ENCODE results near the gene DCLRE1C. TPM values are rescaled to one million over a fixed set of nuclear protein-coding genes. Genes with fewer than 3 reads are reported as not detected.

DCLRE1C gene
- total and polyA plus RNA-seq, 9 of the 15 experiments (the other 6 are each of a cell fraction or from before 2014, with no cell fraction given), result 8.8 to 22.2 (median 13.9) TPM

DNA sequence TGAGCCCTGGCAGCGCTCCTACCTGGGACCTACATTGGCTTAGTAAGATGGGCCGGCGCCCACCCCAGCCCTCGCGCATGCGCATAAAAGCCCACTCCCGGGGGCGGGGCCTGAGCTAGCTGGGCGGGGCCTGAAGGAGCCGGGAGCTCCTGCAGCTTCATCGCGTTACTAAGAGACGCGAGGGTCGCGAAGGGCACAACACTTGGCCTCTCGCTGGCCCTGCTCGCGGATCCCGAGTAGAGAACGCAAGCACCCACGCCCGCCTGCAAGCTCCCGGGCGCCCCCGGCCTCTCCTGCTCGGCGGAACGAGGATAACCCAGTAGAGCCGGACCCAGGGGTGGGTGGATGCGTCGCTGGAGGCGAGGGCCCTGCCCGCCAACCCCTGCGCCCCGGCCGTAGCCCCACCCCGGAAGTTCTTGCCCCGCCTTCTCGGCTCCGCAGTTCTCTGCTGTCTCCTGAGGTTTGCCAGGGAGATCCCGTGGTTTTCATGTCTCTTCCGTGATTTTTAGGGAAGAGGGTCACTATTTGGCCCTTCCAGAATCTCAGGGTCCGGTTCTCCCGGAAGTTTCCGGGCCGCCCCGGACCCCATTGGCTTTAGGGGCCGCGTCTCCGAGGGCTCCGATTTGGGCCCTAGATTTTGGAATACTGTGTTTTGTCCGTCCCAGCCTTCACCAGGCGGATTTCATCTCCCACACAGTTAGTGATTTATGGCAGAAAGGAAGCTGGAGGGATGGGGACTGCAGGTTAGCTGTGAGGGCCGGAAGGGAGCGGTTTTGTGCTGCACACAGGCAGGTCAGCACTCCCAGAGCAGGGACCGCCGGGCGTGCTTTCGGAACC lies 5.5 kb upstream of the DCLRE1C start, which contains the start of gene MEIG1 (continued):
- TF ChIP-seq, protein P1, sequence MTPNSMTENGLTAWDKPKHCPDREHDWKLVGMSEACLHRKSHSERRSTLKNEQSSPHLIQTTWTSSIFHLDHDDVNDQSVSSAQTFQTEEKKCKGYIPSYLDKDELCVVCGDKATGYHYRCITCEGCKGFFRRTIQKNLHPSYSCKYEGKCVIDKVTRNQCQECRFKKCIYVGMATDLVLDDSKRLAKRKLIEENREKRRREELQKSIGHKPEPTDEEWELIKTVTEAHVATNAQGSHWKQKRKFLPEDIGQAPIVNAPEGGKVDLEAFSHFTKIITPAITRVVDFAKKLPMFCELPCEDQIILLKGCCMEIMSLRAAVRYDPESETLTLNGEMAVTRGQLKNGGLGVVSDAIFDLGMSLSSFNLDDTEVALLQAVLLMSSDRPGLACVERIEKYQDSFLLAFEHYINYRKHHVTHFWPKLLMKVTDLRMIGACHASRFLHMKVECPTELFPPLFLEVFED (CRISPR knock-in tag; conservative IDR thresholded peaks at IDR 0.05), result no peak
- TF ChIP-seq CREBBP (IDR thresholded peaks at IDR 0.05; ENCODE audit: low read depth, low read length), result no peak
- no peak for TF ChIP-seq RBM22 (IDR thresholded peaks at IDR 0.05; ENCODE audit: low read depth, low read length, poor library complexity, severe bottlenecking)
- no peak for TF ChIP-seq SMAD1 (IDR thresholded peaks at IDR 0.05; ENCODE audit: low read depth, low read length, partially characterized antibody)
- no peak for TF ChIP-seq ZNF561 (CRISPR knock-in tag; conservative IDR thresholded peaks at IDR 0.05)
- no peak for TF ChIP-seq KAT7 (CRISPR knock-in tag; IDR thresholded peaks at IDR 0.05; ENCODE audit: borderline replicate concordance)
- no peak for TF ChIP-seq HMG20B (CRISPR knock-in tag; IDR thresholded peaks at IDR 0.05)
- TF ChIP-seq, protein P2, sequence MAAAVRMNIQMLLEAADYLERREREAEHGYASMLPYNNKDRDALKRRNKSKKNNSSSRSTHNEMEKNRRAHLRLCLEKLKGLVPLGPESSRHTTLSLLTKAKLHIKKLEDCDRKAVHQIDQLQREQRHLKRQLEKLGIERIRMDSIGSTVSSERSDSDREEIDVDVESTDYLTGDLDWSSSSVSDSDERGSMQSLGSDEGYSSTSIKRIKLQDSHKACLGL (CRISPR knock-in tag; IDR thresholded peaks at IDR 0.05; ENCODE audit: borderline replicate concordance, poor library complexity, severe bottlenecking), result no peak
- TF ChIP-seq SAFB2 (IDR thresholded peaks at IDR 0.05; ENCODE audit: borderline replicate concordance, low read depth, low read length, severe bottlenecking), result no peak
- TF ChIP-seq, protein P3, sequence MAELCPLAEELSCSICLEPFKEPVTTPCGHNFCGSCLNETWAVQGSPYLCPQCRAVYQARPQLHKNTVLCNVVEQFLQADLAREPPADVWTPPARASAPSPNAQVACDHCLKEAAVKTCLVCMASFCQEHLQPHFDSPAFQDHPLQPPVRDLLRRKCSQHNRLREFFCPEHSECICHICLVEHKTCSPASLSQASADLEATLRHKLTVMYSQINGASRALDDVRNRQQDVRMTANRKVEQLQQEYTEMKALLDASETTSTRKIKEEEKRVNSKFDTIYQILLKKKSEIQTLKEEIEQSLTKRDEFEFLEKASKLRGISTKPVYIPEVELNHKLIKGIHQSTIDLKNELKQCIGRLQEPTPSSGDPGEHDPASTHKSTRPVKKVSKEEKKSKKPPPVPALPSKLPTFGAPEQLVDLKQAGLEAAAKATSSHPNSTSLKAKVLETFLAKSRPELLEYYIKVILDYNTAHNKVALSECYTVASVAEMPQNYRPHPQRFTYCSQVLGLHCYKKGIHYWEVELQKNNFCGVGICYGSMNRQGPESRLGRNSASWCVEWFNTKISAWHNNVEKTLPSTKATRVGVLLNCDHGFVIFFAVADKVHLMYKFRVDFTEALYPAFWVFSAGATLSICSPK (IDR thresholded peaks at IDR 0.05; ENCODE audit: borderline replicate concordance), result no peak
- TF ChIP-seq, protein P4, sequence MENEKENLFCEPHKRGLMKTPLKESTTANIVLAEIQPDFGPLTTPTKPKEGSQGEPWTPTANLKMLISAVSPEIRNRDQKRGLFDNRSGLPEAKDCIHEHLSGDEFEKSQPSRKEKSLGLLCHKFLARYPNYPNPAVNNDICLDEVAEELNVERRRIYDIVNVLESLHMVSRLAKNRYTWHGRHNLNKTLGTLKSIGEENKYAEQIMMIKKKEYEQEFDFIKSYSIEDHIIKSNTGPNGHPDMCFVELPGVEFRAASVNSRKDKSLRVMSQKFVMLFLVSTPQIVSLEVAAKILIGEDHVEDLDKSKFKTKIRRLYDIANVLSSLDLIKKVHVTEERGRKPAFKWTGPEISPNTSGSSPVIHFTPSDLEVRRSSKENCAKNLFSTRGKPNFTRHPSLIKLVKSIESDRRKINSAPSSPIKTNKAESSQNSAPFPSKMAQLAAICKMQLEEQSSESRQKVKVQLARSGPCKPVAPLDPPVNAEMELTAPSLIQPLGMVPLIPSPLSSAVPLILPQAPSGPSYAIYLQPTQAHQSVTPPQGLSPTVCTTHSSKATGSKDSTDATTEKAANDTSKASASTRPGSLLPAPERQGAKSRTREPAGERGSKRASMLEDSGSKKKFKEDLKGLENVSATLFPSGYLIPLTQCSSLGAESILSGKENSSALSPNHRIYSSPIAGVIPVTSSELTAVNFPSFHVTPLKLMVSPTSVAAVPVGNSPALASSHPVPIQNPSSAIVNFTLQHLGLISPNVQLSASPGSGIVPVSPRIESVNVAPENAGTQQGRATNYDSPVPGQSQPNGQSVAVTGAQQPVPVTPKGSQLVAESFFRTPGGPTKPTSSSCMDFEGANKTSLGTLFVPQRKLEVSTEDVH (IDR thresholded peaks at IDR 0.05; ENCODE audit: low read depth, partially characterized antibody), result peak; percentile 92
- TF ChIP-seq, protein P5, sequence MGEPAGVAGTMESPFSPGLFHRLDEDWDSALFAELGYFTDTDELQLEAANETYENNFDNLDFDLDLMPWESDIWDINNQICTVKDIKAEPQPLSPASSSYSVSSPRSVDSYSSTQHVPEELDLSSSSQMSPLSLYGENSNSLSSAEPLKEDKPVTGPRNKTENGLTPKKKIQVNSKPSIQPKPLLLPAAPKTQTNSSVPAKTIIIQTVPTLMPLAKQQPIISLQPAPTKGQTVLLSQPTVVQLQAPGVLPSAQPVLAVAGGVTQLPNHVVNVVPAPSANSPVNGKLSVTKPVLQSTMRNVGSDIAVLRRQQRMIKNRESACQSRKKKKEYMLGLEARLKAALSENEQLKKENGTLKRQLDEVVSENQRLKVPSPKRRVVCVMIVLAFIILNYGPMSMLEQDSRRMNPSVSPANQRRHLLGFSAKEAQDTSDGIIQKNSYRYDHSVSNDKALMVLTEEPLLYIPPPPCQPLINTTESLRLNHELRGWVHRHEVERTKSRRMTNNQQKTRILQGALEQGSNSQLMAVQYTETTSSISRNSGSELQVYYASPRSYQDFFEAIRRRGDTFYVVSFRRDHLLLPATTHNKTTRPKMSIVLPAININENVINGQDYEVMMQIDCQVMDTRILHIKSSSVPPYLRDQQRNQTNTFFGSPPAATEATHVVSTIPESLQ (CRISPR knock-in tag; IDR thresholded peaks at IDR 0.05), result no peak
- TF ChIP-seq CREB1 (IDR thresholded peaks at IDR 0.05), result no peak
- TF ChIP-seq CREB1 (CRISPR knock-in tag; IDR thresholded peaks at IDR 0.05), result no peak; the same call in 1 of the 2 replicates
- no peak for TF ChIP-seq ZNF165 (CRISPR knock-in tag; IDR thresholded peaks at IDR 0.05; ENCODE audit: borderline replicate concordance)
- no peak; the same call in 1 of the 2 replicates for TF ChIP-seq JUND (IDR thresholded peaks at IDR 0.05; ENCODE audit: borderline replicate concordance, low read depth, low read length)
- no peak for TF ChIP-seq JUND (tag; IDR thresholded peaks at IDR 0.05; ENCODE audit: borderline replicate concordance, low read depth, low read length)
- TF ChIP-seq CHCHD3 (CRISPR knock-in tag; IDR thresholded peaks at IDR 0.05), result no peak
- TF ChIP-seq MTA2 (IDR thresholded peaks at IDR 0.05; ENCODE audit: low read depth), result no peak
